ENCODE data around the gene SRD5A1. TPM values are rescaled to one million over a fixed set of nuclear protein-coding genes. Genes with fewer than 3 reads are reported as not detected.

The SRD5A1 gene
- total and polyA plus RNA-seq, 2 of the 8 experiments (the other 6 are each of a cell fraction or from before 2014, with no cell fraction given) = 34.7 to 42.4 TPM

- peaks cover 42 to 95% (median 74%) of the 10 kb centered on the region in 4 experiments for H3K36me3 ChIP-seq (ENCODE audit: control insufficient read depth in 2 of 4, insufficient read depth in 4 of 4, low read length in 3 of 4)
- H3K23me2 ChIP-seq (ENCODE audit: low read depth, low read length) = no peaks in the 10 kb centered on the region
- CTCF ChIA-PET (ENCODE audit: partially characterized antibody) = interaction anchor here (0.6 to 0.9 kb wide), 2 partner anchors 10 to 20 kb away, joined by 3 read pairs; no protein-coding TSS in a partner anchor
- H4K8ac ChIP-seq (ENCODE audit: extremely low read depth, insufficient read depth, low read length) = no peak overlapping the region
- DNase-seq (ENCODE audit: low read depth in 1 of 2, low spot score in 2 of 2) = no peak
- no peak overlapping the region for H3K4ac ChIP-seq (replicated peaks; ENCODE audit: insufficient read length, low read depth, low read length)
- H3K4me1 ChIP-seq (replicated peaks in 1 of 4; ENCODE audit: control insufficient read depth in 3 of 4, insufficient read depth in 4 of 4, low read length in 3 of 4) = no peaks in the 10 kb centered on the region
- H3K4me3 ChIP-seq (ENCODE audit: extremely low read depth in 1 of 4, insufficient read depth in 2 of 4, low read depth in 3 of 4, low read length in 4 of 4) = no peak overlapping the region
- FAIRE-seq = no peak
- no peak overlapping the region for H2BK120ac ChIP-seq (replicated peaks; ENCODE audit: low read depth, low read length)
- no peak overlapping the region for H3K18ac ChIP-seq (ENCODE audit: extremely low read depth, low read length)
- POLR2A ChIA-PET (ENCODE audit: partially characterized antibody) = interaction anchor here (1.0 to 1.5 kb wide), 2 partner anchors 13 to 17 kb away, joined by 3 read pairs; no protein-coding TSS in a partner anchor
- H3K14ac ChIP-seq (ENCODE audit: insufficient read length) = no peak overlapping the region
- H3K27ac ChIP-seq (ENCODE audit: low read depth, low read length) = no peak overlapping the region
- H2BK12ac ChIP-seq (ENCODE audit: low read depth, low read length) = no peak overlapping the region
- H3K79me2 ChIP-seq (ENCODE audit: control insufficient read depth in 1 of 2, insufficient read depth in 2 of 2, low read length in 2 of 2) = peaks cover 10 to 44% of the 10 kb centered on the region in 2 experiments
- no peak overlapping the region for H3K4me2 ChIP-seq (ENCODE audit: insufficient read depth in 1 of 2, low read depth in 2 of 2, low read length in 2 of 2)
- H3K9me3 ChIP-seq (ENCODE audit: insufficient read depth in 2 of 2, low read depth in 1 of 2, low read length in 1 of 2) = no peaks in the 10 kb centered on the region
- H3K9ac ChIP-seq (replicated peaks in 1 of 4; ENCODE audit: extremely low read depth in 1 of 4, low read depth in 3 of 4, low read length in 3 of 4) = no peak overlapping the region
- TF ChIP-seq POU5F1 (IDR thresholded peaks at IDR 0.05; ENCODE audit: low read depth, low read length) (no peak), JUND (IDR thresholded peaks at IDR 0.05; ENCODE audit: low read length) (no peak), TEAD4 (IDR thresholded peaks at IDR 0.05; ENCODE audit: low read depth, low read length) (no peak), YY1 (IDR thresholded peaks at IDR 0.05; ENCODE audit: low read depth, low read length) (no peak), RBBP5 (IDR thresholded peaks at IDR 0.05; ENCODE audit: borderline replicate concordance, low read depth, low read length) (no peak), RAD21 (IDR thresholded peaks at IDR 0.05 in 1 of 2, conservative IDR thresholded peaks at IDR 0.05 in 1 of 2; ENCODE audit: low read depth in 2 of 2, low read length in 2 of 2) (no peak), EP300 (IDR thresholded peaks at IDR 0.05; ENCODE audit: borderline replicate concordance in 1 of 2, low read depth in 2 of 2, low read length in 2 of 2) (no peak), SIRT6 (IDR thresholded peaks at IDR 0.05; ENCODE audit: low read length) (no peak), RXRA (IDR thresholded peaks at IDR 0.05; ENCODE audit: insufficient read depth, low read depth, low read length) (no peak)
- no peak overlapping the region for H3K23ac ChIP-seq (ENCODE audit: insufficient read length)
- no peak overlapping the region for H2BK20ac ChIP-seq (ENCODE audit: low read length)
- H2BK5ac ChIP-seq (ENCODE audit: low read depth, low read length) = no peak overlapping the region
- H4K5ac ChIP-seq (ENCODE audit: insufficient read length, low read depth, low read length) = no peak overlapping the region
- H4K20me1 ChIP-seq (replicated peaks in 1 of 2; ENCODE audit: control insufficient read depth in 1 of 2, insufficient read depth in 2 of 2, low read length in 2 of 2) = peaks cover 14 to 32% of the 10 kb centered on the region in 2 experiments
- no peak overlapping the region for H4K91ac ChIP-seq (replicated peaks; ENCODE audit: insufficient read length, low read length)
- H3K79me1 ChIP-seq (ENCODE audit: low read depth, low read length) = peaks cover 5% of the 10 kb centered on the region; the same call in 1 of the 2 replicates
- 89% methylated on average over 20 of the region's 20 CpGs; no CpG with 5 or more reads in 1 of the 2 experiments for WGBS, 2 experiments (ENCODE audit: extremely low coverage in 1 of 2, insufficient coverage in 1 of 2, insufficient read length in 1 of 2, insufficient replicate concordance in 2 of 2, low coverage in 1 of 2, low lambda C conversion rate in 2 of 2, missing lambda C conversion rate in 1 of 2)
- H3K56ac ChIP-seq (replicated peaks; ENCODE audit: insufficient read length, low read depth, low read length) = no peak overlapping the region
- no peak overlapping the region for H2BK15ac ChIP-seq (ENCODE audit: low read length)
- H3K27me3 ChIP-seq (replicated peaks in 1 of 4; ENCODE audit: control insufficient read depth in 3 of 4, extremely low read depth in 1 of 4, insufficient read depth in 3 of 4, low read length in 3 of 4) = no peaks in the 10 kb centered on the region
- H2AFZ ChIP-seq (ENCODE audit: low read length) = no peak overlapping the region
- no peak overlapping the region for H2AK5ac ChIP-seq (ENCODE audit: low read depth, low read length)
Measured at GRCh38 chr5:6611334-6612256, 21.6 kb upstream of the SRD5A1 start.

Data from H1 (cell line).